Omental fat pad (tissue), 4 donors: ENCODE results near the gene CSF2. TPM values are rescaled to one million over a fixed set of nuclear protein-coding genes. Genes with fewer than 3 reads are reported as not detected.

Experiments
- ATAC-seq: fragments of 150-250 bp; one replicate; pipeline ENCODE4 v1.9.1; 2016; ENCODE audit warnings: mild to moderate bottlenecking, moderate library complexity; ENCODE audit not compliant: low FRiP score
- DNase-seq: peaks from one replicate; pipeline ENCODE4 v3.0.0-alpha.2; 2019; ENCODE audit warnings: low spot score
- total RNA-seq, 4 donors: library from RNA; depleted of rRNA; stranded (reverse); fragments of >200 nt; gene quantifications; one replicate each; pipeline ENCODE4 v1.1.0, GENCODE V29; 2016
- TF ChIP-seq, protein P1 (sequence below), 3 donors: fragments of 450-650 bp; IDR thresholded peaks; one replicate each; pipeline ENCODE4 v1.5.1; 2016 to 2017; ENCODE audit warnings: antibody characterized with exemption in 3 of 3, mild to moderate bottlenecking in 3 of 3, moderate library complexity in 2 of 3

Gene CSF2
- total RNA-seq, 4 donors from 2014 or later = not detected

GRCh38 chr5:132109494-132110053 is 36.0 kb downstream of the CSF2 start:
- DNase-seq (no peak), ATAC-seq (no peak)
- TF ChIP-seq, protein P1, sequence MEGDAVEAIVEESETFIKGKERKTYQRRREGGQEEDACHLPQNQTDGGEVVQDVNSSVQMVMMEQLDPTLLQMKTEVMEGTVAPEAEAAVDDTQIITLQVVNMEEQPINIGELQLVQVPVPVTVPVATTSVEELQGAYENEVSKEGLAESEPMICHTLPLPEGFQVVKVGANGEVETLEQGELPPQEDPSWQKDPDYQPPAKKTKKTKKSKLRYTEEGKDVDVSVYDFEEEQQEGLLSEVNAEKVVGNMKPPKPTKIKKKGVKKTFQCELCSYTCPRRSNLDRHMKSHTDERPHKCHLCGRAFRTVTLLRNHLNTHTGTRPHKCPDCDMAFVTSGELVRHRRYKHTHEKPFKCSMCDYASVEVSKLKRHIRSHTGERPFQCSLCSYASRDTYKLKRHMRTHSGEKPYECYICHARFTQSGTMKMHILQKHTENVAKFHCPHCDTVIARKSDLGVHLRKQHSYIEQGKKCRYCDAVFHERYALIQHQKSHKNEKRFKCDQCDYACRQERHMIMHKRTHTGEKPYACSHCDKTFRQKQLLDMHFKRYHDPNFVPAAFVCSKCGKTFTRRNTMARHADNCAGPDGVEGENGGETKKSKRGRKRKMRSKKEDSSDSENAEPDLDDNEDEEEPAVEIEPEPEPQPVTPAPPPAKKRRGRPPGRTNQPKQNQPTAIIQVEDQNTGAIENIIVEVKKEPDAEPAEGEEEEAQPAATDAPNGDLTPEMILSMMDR (IDR thresholded peaks at IDR 0.05) = no peak

GRCh38 chr5:132110195-132110594 is 36.6 kb downstream of the CSF2 start:
- TF ChIP-seq, protein P1 (IDR thresholded peaks at IDR 0.05) = no peak
- DNase-seq (no peak), ATAC-seq (no peak)

GRCh38 chr5:132110930-132111329 is 37.3 kb downstream of the CSF2 start:
- DNase-seq (no peak), ATAC-seq (no peak)
- TF ChIP-seq, protein P1 (IDR thresholded peaks at IDR 0.05) = no peak

DNA sequence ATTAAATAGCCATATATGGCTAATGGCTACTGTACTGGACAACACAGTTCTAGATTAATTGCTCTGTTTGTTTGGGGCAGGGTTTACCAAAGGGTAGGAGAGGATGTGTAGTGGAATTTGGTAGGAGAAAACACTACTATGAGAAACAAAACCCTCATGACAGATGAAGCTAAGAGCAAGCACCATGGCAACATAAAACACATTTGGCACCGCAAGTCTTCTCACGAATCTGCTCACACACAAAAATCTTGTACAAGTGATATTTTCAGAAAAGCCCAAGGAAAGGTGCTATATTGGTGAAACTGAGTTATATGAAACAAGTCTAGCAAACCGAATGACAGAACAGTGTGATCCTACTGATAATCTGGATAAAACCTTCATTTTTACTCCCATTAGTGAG is 38.5 kb downstream of the CSF2 start:
- ATAC-seq = no peak
- no peak for DNase-seq

DNA sequence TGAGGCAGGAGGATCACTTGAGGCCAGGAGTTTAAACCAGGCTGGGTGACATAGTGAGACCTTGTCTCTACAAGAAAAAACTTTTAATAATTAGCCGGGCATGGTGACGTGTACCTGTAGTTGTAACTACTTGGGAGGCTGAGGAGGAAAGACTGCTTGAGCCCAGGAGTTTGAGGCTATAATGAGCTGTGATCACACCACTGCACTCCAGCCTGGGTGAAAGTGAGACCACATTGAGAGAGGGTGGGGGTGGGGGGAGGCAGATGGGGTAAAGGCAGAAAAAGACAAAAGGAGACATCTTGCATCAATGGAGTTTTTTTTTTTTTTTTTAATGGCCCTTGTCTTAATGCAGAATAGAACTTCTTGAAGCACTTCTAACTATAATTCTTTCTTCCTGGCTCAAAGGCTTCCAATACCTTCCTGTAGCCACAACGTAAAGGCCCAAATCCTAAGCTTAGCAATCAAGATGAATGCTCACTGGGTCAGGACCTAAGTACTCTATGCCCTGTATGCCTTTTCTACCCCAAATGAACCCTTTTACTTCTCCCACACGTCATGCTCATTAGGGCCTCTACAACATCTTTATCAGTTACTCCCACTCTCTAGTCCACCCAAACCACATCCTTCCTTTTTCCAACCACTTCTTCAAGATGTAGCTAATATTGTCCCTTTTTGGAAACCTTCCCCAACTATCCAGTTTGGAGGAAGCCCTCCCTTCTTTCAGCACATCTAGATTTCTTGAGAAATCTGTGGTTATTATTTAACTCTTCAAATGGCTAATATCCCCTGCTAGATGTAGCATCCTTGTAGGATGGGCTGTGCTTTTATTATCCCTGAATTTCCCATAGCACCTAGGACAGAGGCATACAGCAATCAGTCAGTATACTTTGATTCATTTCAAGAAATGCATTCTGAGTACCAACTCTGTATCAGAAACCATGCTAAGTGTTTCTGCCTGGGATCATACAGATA is 40.8 kb downstream of the CSF2 start:
- no peak for ATAC-seq
- TF ChIP-seq, protein P1 (IDR thresholded peaks at IDR 0.05) = no peak
- DNase-seq = no peak

More for the DNA sequence above, 38.5 kb downstream of the CSF2 start:
- TF ChIP-seq, protein P1 (IDR thresholded peaks at IDR 0.05) = no peak

- no peak for ATAC-seq
- DNase-seq = no peak
- TF ChIP-seq, protein P1 (IDR thresholded peaks at IDR 0.05) = no peak
Observed at GRCh38 chr5:132115375-132115774, 41.8 kb downstream of the CSF2 start.
